HG03575 (cell line): Measurements from ENCODE around the gene ABHD14A.

Experiments used
- ATAC-seq: cut with Tn5 transposase; IDR thresholded peaks from one replicate; pipeline ENCODE4 v1.9.1; 2021; ENCODE audit not compliant: unreplicated experiment, insufficient number of reproducible peaks, low FRiP score; ENCODE audit errors: extremely low read depth

Gene ABHD14A

DNA sequence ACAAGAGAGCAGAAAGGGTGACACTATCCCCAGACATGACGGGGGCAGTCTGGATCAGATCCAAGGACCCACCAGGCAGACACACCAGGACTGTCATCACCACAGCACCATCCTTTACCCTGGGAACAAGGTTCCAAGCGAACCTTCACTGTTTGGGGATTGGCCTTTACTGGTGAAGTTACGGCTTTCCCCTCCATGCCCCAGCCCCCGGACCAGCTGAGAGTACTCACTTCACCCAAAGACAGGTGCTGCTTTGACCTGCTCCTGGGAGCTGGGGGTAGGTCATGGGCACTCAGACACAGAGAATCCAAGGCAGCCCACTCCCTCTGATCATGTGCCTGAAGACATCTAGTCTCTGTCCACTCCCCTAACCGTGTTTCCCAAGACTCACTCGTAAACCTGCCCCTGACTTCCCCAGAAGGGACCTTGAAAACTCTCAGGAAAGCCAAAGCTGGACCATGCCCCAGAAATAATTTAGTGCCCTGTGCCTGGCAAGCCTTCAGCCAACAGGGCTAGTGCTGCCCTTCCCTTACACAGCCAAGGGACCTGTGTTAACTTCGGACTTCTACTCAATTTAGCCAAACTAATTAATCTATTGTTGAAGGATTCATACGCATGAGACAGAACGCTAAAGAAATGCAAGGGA lies 36.0 kb upstream of the ABHD14A start:
- ATAC-seq, result no peak

DNA sequence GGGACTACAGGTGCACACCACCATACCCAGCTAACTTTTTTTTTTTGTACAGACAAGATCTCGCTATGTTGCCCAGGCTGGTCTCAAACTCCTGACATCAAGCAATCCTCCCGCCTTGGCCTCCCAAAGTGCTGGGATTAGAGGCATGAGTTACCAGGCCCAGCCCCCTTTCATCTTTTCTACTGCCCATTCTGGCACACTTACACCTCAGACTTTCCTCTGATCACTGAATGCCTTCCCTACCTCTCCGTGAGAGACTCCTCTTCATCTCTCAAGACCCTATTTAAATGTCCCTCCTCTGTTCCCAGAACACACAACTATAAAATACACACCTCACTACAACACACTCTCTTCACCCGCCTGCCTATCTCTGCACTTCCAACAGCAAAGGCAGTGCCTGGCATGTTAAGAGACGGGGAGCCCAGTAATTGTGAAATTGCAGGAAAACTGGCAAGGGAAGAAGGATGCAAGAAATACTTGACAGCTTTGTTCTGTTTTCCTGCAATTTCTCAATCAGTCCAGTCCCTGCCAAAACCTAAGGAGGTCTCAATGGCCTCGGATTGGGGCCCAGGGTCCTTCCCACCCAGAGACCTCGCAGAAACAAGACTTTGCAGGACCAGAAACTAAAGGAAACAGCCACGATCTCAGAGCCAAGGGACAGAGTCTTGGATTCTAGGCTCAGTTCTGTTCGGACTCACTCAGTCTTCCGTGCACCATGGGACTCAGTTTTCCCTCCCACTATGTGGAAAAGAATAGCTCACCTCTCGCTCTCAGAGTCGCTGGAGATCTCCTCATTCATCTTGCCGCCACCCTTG lies 34.0 kb upstream of the ABHD14A start:
- ATAC-seq, result no peak

DNA sequence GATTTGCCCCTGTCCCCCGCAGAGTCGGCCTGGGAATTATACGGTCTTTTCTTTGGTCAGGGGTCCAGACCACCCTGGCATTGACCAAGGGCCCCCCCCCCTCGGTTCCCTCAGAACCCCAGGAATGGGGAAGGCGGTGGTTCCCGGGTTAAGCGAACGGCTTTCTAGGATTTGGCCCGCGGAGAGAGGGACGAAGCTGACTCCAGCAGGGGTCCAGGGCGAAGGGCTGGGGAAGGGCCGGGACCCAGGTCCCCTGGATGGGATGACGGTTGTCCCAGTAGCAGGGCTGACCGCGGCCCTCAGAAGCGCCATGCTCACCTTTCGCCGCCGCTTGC lies 33.4 kb upstream of the ABHD14A start:
- no peak for ATAC-seq

DNA sequence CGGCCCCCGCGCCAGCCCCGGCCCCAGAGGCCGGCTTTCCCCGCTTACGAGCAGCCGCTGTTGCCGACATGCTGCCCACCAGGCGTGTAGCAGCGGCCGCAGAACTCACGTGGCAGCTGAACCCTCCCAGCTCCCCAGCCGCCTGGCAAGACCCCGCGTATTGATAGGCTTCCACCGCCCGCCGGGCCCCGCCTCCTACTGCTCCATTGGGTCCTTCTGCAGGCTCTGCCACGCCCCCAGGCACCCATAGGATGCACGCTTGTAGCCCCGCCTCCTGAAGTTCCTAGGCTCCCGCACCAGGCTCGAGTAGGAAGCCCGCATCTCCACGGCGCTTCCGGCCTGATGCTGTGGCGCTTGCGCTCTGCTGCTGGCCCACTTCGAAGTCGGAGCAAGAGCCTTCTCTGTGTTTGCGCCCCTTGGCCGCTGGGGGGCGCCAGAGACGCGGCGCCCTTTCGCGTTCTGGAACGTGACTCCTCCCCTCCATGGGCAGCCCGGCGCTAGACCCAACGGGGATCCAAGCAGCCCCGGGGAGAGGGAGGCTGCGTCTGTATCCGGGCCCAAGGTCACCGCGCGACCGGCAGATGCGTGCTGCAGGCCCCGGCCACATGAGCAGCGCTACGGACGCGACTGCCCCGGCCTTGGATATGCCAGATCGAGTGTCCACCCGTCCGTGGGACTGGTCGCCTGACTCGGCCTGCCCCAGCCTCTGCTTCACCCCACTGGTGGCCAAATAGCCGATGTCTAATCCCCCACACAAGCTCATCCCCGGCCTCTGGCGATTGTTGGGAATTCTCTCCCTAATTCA lies 32.9 kb upstream of the ABHD14A start, which contains the start of the genes PARP3 and RRP9:
PARP3 (plus strand) TSS at position 566 of the 805 bp plus-strand sequence. CDS start 993 bp downstream, outside the sequence.
RRP9 (minus strand) TSS at position 107 of the 805 bp plus-strand sequence; CDS start at position 70, 37 bp downstream.
- ATAC-seq, result peak; percentile 67

DNA sequence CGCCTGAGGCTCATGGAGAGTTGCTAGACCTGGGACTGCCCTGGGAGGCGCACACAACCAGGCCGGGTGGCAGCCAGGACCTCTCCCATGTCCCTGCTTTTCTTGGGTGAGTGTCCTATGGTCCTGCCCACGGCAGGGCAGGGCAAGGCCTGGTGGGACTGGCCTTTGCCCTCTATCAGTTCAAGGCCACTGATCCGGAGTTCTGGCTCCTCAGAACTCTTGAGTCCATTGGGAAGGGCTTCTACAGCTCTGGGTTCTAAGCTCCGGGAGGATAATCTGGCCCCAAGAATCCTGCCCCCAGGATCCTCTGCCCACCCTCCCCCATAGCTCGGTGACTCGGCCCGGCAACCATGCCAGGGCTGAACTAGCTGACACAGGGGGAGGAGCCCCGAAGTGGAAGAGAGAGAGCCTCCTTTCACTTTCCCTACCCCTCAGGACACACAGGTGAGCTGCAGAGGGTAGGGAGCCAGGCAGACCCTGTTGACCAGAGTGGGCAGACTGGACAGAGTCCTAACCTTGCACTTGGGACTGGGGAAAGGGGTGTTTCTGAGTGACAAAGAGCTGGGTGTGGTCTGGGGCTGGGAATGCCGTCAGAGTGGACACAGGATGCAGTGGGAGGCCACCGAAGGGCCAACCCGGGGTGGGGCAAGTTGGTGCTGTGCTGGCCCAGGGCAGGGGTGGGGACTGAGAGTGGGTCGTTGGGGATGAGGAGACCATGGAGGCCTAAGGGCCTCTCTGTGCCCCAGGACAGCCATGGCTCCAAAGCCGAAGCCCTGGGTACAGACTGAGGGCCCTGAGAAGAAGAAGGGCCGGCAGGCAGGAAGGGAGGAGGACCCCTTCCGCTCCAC lies 32.0 kb upstream of the ABHD14A start:
- no peak for ATAC-seq

DNA sequence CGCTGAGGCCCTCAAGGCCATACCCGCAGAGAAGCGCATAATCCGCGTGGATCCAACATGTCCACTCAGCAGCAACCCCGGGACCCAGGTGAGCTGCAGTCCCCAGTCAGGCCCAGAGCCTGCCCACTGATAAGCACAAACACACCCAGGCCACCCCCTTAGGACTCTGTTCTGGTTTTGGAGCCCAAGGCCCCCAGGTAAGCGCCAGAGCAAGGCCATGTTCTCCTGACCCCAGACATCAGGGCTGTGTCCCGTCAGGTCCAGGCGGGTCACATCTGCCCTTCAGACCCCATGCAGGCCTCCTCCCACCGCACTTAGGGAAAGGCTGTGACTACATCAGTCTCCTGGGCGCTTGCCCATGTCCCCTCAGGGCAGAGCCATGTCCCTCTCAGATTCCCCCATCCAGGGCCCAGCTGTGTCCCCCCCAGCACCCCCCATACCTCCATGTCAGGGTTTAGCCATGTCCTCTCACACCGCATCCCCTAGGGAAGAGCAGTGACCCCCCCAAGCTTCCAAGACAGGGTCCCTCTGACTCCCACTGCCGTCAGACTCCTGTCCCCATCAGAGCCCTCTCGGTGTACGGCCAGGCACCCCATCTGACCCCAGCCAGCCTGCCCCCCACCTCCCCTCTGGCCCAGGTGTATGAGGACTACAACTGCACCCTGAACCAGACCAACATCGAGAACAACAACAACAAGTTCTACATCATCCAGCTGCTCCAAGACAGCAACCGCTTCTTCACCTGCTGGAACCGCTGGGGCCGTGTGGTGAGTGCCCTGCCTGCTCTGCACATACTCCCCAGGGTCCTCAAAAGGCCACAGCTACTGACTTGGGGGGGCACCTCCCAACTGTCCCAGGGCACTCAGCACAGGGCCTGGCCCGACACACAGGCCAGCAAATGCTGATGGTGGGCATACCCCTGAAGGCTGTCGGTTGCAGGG lies 31.1 kb upstream of the ABHD14A start:
- ATAC-seq, result no peak

DNA sequence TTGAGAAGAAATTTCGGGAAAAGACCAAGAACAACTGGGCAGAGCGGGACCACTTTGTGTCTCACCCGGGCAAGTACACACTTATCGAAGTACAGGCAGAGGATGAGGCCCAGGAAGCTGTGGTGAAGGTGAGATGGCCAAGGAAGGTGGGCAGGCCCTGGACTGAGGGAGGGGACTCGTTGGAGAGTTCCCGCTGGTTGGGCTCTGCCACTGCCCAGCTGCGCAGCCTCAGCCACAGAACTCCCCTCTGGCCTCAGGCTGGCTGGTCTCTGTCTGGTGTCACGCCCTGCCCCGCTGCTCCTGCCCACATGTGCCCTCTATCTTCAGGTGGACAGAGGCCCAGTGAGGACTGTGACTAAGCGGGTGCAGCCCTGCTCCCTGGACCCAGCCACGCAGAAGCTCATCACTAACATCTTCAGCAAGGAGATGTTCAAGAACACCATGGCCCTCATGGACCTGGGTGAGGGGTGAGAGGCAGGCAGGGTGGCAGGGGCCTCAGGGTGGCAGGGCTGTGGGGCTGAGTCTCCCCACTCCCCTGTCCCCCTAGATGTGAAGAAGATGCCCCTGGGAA lies 30.3 kb upstream of the ABHD14A start:
- ATAC-seq, result no peak

DNA sequence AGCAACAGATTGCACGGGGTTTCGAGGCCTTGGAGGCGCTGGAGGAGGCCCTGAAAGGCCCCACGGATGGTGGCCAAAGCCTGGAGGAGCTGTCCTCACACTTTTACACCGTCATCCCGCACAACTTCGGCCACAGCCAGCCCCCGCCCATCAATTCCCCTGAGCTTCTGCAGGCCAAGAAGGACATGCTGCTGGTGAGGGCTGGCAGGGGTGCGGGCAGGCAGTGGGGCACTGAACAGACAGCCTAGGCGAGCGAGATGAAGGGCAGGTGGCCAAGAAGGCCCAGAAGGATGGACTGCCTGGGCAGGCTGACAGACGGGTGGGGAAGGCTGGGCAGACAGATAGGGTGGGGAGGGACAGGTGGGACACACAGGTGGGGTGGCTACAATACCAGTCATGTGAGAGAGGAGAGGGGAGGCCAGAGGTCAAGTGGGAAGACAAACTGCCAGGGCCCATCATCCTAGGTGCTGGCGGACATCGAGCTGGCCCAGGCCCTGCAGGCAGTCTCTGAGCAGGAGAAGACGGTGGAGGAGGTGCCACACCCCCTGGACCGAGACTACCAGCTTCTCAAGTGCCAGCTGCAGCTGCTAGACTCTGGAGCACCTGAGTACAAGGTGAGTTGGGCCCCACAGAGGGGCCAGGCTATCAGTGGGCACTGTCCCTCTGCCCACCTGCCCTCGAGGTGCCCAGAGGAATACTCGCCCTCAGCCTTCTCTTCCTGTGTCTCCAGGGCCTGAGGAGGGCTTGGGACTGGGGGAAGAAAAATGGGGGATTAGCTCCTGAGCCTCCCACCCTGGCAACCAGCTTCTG lies 29.6 kb upstream of the ABHD14A start:
- no peak for ATAC-seq

DNA sequence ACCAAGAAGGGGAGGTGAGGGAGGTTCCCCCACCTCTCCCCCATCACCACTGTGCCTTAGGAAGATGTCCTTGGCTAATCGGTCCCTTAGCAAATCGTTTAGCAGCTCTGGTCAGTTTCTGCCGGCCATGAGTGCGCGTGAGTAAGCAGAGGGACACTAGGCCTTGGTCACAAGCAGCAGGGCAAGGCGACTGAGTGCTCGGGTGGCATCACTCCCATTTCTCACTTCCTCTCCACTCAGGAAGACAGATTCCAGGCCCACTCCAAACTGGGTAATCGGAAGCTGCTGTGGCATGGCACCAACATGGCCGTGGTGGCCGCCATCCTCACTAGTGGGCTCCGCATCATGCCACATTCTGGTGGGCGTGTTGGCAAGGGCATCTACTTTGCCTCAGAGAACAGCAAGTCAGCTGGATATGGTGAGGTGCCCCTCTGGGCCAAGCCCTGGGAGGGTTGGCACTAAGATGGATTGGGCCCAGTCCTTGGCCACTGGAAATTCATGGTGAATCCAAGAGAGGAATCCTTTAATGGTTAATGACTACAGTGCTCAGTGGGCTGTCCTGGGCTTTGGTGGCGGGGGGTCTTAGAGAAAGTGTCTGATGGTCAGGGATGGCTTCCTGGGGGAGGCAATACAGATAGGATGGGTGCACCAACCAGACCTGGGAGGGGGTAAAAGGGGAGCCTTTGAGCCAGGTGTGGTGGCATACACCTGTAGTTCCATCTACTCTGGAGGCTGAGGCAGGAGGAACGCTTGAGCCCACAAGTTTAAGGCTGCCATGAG lies 28.7 kb upstream of the ABHD14A start:
- ATAC-seq, result no peak

DNA sequence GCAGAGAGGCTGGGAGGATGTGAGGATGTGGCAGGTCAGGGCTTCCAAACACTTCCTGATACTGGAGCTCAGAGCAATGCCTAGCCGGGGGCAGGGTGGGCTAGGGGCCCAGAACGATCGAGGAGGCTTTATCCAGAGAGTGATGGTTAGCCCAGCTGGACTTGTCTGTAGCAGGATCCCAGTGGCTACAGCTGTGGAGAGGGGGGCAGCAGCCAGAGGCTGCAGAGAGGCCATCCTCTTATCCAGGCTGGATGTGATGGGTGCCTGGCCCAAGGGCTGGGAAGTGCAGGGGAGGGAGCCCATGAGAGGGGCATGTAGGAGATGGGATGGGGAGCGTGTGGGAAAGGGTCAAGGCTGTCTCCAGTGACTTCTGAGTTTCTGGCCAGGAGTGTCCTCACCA lies 28.1 kb upstream of the ABHD14A start:
- no peak for ATAC-seq

DNA sequence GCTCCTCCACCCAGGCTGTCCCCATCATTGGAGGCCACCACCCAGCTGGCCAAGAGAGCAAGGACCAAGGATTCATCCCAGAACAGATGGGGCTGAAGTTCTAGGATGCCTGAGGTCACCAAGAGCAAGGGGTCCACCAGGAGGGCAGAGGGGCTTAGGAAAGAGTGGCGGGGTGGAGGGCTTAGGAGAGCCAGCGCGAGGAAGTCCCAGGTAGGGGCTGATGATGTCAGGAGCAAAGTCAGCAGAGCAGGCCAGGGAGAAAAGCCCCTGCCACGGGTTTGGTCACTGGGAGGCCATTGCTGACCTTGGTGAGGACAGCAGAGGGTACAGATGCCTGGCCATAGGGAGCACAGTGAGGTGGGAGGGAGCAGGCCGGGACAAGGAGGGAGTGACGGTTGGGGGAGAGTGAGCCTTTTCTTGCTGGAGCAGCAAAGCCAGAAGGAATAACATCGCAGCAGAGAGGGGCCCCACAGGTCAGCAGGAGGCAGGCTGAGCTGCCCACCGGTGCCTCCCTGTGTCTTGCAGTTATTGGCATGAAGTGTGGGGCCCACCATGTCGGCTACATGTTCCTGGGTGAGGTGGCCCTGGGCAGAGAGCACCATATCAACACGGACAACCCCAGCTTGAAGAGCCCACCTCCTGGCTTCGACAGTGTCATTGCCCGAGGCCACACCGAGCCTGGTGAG lies 27.5 kb upstream of the ABHD14A start:
- no peak for ATAC-seq

DNA sequence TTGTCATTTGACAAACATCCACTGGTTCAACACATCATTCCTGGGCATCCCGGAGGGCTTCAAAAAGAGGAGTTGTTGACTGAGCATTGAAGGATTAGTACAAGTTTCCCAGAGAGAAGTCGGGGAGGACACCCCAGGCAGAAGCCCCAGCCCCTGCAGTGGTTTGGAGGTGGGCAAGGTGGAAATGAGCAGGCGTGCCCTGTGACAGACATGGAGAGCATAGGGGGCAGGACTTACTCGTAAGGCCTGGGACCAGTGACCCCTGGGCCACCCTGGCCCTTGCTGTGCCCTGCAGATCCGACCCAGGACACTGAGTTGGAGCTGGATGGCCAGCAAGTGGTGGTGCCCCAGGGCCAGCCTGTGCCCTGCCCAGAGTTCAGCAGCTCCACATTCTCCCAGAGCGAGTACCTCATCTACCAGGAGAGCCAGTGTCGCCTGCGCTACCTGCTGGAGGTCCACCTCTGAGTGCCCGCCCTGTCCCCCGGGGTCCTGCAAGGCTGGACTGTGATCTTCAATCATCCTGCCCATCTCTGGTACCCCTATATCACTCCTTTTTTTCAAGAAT lies 26.8 kb upstream of the ABHD14A start:
- no peak for ATAC-seq

DNA sequence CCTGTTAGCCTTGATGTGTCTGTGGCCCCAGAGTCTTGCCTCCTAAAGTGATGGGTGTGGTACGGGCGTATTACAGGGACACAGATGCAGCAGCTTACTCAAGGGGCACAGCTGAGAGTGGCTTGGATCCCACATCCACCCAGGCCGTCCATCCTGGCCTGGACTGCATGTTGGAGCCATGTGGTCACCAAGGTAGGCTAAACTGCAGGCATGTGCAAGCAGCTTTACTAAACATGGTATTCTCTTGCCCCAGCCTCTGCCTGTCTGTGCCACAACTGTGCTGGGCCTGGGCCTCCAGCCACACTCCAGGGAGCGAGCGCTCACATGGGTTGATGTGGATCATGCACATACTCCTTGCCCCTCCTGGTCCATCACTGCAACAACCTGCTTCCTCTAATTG lies 25.7 kb upstream of the ABHD14A start:
- ATAC-seq, result no peak

DNA sequence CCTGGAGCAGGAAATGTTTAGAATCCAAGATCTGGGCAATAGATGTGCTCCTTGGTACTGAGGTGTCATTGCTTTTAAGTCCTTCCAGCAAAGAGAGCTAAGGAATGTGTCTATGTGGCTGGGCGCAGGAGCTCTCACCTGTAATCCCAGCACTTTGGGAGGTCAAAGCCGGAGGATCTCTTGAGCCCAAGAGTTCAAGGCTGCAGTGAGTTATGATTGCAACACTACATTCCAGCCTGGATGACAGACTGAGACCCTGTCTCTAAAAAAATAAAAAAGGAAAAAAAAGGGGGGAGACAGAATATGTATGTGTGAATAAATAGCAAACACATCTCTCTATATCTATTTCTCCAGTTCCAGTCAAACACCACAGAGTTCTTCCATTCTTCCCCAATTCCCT lies 24.0 kb upstream of the ABHD14A start:
- ATAC-seq, result no peak

DNA sequence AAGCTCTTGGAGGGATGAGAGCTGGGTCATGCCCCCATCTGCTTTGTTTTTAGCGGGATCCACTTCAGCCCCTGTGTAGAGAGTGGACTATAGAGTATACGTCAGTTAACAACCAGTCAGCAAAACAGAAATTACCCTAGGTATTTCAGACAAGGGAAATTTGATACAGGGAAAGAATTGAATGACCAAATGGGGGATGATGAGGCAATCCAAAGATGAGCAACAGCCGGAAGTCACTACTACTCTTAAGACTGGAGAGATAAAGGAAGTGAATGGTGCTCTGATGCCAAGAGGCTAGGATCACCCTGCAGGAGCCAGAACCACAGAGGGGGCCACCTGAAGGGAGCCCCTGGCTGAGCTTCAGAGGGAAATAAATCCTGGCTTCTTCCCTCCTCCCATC lies 21.4 kb upstream of the ABHD14A start:
- ATAC-seq, result no peak
